MM.1S (cell line): ENCODE data around the gene TARBP2.

Experiments
- EZH2 ChIP-seq: fragments of 300-600 bp; sonication (generic); optimal IDR thresholded peaks from 2 replicates; pipeline ENCODE3; 2017; ENCODE audit warnings: low read depth, mild to moderate bottlenecking, antibody characterized with exemption, low read length, mixed read lengths
- TF ChIP-seq, protein P1 (sequence below): fragments of 300-600 bp; sonication (generic); IDR thresholded peaks from 2 replicates; pipeline ENCODE4 v1.5.1; 2016; ENCODE audit warnings: antibody characterized with exemption, low read length, mixed read lengths

DNA sequence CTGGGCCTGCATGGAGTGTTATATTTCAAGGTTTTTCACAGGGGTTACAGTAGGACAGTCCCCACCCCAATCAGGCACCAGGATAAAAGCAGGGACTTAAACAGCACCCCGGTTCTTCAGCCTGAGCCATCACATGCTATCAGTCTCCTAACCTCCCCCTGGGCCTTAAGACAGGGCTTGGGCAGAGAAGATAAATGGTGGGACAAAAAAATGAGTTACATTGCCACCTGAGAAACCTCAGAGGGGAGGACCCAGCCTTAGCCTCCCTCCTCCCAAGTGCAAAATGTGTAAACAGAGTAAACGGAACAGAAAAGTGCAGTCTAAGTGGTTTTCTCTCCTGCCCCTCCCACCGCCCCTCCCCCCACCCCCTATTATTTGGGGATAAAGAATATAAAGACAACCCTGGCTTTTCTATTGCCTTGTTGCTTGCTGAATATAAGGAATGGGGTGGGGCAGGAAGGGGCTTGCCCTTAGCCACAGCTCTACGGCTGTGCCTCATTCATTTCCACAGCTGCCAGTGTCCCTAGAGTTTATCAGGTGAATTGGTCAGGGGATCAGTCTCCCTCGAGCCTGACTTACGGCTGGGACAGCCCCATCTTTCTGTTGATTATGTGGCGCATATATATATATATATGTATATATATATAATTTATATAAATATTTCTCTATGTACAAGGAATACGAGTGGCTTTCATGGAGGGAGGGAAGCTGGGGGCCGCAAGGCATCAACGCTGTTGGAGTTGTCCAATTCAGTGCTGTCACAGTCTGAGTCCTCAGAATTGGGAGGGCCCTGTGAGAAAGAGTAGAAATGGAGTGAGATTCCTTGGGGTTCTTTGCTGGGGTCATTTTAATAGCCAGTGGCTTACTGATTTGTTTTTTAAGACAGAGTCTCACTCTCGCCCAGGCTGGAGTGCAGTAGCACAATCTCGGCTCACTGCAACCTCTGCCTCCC is 20.3 kb upstream of the TARBP2 start:
- TF ChIP-seq, protein P1, sequence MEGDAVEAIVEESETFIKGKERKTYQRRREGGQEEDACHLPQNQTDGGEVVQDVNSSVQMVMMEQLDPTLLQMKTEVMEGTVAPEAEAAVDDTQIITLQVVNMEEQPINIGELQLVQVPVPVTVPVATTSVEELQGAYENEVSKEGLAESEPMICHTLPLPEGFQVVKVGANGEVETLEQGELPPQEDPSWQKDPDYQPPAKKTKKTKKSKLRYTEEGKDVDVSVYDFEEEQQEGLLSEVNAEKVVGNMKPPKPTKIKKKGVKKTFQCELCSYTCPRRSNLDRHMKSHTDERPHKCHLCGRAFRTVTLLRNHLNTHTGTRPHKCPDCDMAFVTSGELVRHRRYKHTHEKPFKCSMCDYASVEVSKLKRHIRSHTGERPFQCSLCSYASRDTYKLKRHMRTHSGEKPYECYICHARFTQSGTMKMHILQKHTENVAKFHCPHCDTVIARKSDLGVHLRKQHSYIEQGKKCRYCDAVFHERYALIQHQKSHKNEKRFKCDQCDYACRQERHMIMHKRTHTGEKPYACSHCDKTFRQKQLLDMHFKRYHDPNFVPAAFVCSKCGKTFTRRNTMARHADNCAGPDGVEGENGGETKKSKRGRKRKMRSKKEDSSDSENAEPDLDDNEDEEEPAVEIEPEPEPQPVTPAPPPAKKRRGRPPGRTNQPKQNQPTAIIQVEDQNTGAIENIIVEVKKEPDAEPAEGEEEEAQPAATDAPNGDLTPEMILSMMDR = no peak
- TF ChIP-seq EZH2 = no peak
